DMS114 treated with DMSO at 0.1 percent for 48 hours (cell line): ENCODE results near the gene NRAS.

ENCODE experiments used
- DNase-seq: peaks from one replicate; lab custom pipeline; 2025; ENCODE audit not compliant: unreplicated experiment; lab: John Stamatoyannopoulos, UW

The NRAS gene

GRCh38 chr1:114728553-114728952, 12.0 kb upstream of the NRAS start:
- no peak for DNase-seq

GRCh38 chr1:114725230-114725629, 8.7 kb upstream of the NRAS start:
- DNase-seq: no peak

GRCh38 chr1:114723915-114724314, 7.3 kb upstream of the NRAS start:
- no peak for DNase-seq

GRCh38 chr1:114723457-114723856, 6.9 kb upstream of the NRAS start:
- DNase-seq: no peak

DNA sequence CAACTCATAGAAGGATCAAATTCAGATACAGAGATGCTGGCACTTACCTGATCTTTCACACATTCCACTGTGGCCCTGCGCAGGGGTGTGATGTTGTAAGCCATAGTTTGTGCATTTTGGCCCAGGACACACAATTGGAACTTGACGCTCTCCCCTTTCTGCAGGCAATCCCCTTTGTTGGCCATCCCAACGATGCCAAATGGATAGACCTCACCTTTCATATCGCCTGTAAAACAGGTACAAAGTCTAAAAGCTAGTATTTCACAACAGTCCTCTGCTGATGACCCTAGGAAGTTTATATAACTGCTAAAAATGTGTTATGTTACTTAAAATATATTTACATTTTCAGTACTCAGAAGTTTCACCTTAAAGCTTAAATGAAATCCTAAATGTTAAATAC, 3.9 kb upstream of the NRAS start:
- no peak for DNase-seq

GRCh38 chr1:114719424-114719787, 2.8 kb upstream of the NRAS start:
- DNase-seq: no peak

DNA sequence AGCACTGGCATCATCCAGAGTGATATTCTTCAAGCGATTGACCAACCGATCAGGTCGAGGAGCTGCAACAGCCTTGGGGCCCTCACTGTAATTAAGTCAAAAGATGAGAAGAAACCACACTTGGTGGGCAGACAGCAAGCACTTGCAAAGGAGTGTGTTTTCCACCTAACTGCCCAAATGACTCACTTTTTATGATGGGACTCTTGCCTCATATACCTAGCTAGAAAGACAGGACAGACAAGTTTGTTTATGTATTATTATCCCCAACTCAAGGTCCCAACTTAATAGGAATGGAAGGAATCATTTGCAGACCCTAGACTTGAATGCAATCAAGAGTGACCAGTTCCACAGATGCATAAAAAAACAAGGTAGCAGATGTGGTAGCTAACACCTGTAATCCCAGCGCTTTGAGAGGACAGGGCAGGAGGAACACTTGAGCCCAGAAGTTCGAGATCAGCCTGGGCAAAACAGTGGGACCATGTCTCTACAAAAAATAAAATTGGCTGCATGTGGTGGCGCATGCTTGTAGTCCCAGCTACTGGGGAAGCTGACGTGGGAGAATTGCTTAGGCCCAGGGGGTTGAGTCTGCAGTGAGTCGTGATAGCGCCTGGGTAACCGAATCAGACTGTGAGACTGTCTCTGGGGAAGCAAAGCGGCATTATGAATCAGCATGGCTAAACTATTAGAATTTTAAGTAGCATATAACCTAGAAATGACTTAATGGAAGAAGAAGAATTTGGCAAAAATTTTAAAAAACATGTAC, 2.3 kb upstream of the NRAS start:
- DNase-seq: no peak

- DNase-seq: no peak
These were observed 643 bp downstream of the NRAS start for GRCh38 chr1:114715952-114716303.

- DNase-seq: no peak
These were observed 3.6 kb downstream of the NRAS start for GRCh38 chr1:114712977-114713376.

GRCh38 chr1:114710360-114710759, 6.2 kb downstream of the NRAS start:
- no peak for DNase-seq

DNA sequence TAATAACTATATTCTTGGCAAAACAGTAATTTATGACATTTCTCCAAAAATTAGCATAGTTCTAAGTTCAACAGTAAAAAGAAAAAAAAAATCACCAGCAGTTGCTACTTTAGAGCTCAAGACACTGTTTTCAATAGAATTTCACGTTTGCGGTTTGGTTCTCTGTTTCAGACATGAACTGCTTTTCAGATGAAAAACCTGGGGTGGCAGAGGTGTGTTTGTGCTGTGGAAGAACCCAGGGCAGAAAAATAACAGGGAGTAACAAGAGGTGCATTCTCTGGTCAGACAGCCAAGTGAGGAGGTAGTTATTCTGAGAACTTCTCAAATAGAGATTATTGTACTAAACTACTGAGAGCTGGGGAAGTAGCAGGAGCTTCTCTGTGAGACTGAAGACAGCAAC, 9.0 kb downstream of the NRAS start:
- DNase-seq: no peak

DNA sequence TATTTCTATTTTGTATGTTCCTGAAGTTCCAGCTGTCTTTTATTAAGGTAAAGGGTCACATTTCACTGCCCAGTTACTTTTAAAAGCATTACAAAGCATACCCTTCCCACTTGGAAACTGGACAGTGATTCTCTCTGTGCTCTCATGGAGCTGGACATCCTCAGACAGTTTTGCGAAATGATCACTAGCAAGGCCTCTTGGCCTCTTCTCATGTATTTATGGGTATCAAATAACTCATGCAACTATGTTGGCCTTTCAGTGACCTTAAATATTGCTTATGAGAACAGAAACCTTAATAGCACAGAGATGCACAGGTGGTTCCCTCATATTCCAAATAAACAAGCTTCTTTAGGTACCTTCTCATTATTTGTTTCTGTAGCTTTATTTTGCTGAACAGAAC, 13.3 kb downstream of the NRAS start:
- DNase-seq: no peak

- DNase-seq: no peak
These were observed 13.8 kb downstream of the NRAS start for GRCh38 chr1:114702737-114703136.

- DNase-seq: no peak
These were observed 14.6 kb downstream of the NRAS start for GRCh38 chr1:114701931-114702330.

DNA sequence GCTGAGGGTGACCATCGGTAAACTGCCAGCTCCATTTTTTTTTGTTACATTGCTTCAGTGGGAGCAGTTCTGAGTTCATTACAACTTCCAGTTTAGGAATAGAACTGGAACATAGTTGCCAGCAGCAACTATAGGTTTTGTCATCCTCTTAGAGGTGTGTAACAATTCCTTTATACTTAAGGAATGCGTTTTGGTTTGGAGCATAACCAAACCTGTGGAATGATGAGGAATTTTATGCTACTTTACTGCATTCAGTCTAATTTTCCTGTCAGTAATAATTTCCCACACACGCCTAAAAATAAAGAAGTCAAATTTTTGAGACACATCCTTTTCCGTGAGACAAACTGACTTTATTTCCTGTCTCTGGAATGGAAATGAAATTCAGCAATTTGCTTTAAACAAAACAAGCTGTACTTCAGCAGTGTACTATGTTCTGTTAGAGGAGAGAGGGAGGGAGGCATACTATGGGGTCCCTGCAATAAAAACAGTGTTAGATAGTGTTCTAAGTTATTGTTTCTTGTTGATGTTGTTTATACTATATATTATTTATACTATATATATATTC, 16.5 kb downstream of the NRAS start:
- no peak for DNase-seq

GRCh38 chr1:114696810-114697209, 19.8 kb downstream of the NRAS start:
- no peak for DNase-seq

GRCh38 chr1:114695430-114696058, 21.0 kb downstream of the NRAS start, which contains the start of gene AMPD1:
Gene AMPD1, minus strand, starts transcription at chr1:114695546. Its CDS starts 75 bp downstream, at chr1:114695471.
- no peak for DNase-seq

DNA sequence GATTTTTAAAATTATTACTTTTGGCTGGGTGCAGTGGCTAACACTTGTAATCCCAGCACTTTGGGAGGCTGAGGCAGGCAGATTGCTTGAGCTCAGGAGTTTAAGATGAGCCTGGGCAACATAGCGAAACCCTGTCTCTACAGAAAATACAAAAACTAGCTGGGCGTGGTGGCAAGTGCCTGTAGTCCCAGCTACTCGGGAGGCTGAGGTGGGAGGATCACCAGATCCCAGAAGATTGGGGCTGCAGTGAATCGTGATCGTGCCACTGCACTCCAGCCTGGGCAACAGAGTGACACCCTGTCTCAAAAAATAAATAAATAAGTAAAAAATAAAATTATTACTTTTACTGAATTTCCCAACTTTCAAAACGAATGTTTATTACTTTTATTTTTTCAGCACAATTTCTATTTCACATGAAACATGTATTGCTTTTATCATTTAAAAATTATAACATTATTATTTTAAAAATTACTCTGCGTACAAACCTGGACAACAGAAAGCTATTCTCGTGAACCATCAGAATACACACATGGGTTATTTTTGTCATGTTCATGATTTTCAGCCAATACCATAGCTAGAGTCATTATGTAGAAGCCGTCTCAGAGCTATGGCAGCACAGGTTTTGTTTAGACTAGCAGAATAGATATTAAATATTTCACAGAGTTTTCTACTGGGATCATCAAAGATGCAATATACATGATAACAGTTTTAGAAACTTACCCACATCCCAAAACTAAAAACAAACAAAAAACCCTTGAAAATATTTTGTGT, 21.8 kb downstream of the NRAS start:
- no peak for DNase-seq

GRCh38 chr1:114692947-114693346, 23.6 kb downstream of the NRAS start:
- DNase-seq: no peak

GRCh38 chr1:114691061-114691460, 25.5 kb downstream of the NRAS start:
- DNase-seq: no peak

DNA sequence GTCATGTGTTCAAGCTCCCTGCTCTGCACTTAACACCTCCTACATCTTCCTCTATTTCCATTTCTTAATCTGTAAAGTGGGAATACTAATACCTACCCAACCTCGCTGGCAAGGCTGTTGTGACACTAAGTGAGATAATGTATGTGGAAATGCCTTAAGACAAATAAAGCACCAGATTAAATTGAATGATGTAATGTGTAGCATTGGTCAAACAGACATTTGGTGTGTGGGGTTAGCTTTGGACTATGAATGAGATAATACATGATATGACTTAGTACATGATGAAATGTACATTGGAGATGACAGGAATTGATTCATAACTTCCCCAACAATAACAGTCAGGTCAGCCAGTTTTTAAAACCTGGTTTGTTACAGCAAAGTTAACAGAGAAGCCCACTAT, 26.4 kb downstream of the NRAS start:
- no peak for DNase-seq

DNA sequence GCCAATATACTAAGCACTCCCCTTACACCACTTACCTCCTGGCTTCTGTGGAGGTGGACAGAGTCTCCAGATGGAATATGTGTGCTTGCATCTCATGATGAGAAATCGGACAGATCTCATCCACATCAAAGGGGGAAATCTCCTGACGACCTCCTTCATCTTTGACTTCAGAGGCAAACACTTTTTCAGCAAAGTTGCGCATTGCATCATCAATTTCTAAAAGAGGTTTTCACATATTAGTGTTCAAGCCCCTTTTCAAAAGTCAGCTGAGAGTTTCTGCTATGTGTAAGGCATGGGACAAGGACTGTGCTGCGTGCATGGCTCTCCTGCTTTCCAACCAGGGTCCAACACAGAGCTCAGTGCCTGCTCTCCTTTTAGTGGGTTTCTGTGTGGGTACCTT, 28.0 kb downstream of the NRAS start:
- DNase-seq: no peak
